Gastrocnemius medialis (tissue), 4 donors: ENCODE data around the gene RRP1. TPM values are rescaled to one million over a fixed set of nuclear protein-coding genes. Genes with fewer than 3 reads are reported as not detected.

ENCODE experiments used
- ATAC-seq, 2 donors: fragments of 150-250 bp; one replicate each; pipeline ENCODE4 v1.9.1; 2016
- DNase-seq, 2 donors: peaks; one replicate each; pipeline ENCODE4 v3.0.0-alpha.2; 2019
- H3K27ac ChIP-seq, 4 donors: fragments of 200-600 bp; sonication (generic); 1 replicate in 1 of 4; 2 replicates in 3 of 4; pipeline ENCODE4 v1.5.1; 2016 to 2018; ENCODE audit warnings: mild to moderate bottlenecking in 2 of 4, moderate library complexity in 1 of 4
- H3K27me3 ChIP-seq, 3 donors: fragments of 200-600 bp; sonication (generic) in 2 of 3; 1 replicate in 1 of 3; 2 replicates in 2 of 3; pipeline versions ENCODE4 v1.5.1 to v1.6.0; 2016 to 2019; ENCODE audit warnings: mild to moderate bottlenecking in 1 of 3, moderate library complexity in 1 of 3
- H3K36me3 ChIP-seq, 2 donors: fragments of 200-600 bp; sonication (generic) in 1 of 2; one replicate each; pipeline ENCODE4 v1.5.1; 2017 to 2018
- H3K4me1 ChIP-seq, 2 donors: fragments of 200-600 bp; sonication (generic) in 1 of 2; one replicate each; pipeline ENCODE4 v1.5.1; 2016 to 2017; ENCODE audit warnings: mild to moderate bottlenecking in 2 of 2
- H3K4me3 ChIP-seq, 4 donors: fragments of 200-600 bp; sonication (generic) in 3 of 4; 1 replicate in 1 of 4; 2 replicates in 3 of 4; pipeline ENCODE4 v1.5.1; 2016 to 2019; ENCODE audit warnings: mild to moderate bottlenecking in 2 of 4
- H3K9me3 ChIP-seq, 3 donors: fragments of 200-600 bp; sonication (generic) in 2 of 3; 1 replicate in 1 of 3; 2 replicates in 2 of 3; pipeline ENCODE4 v1.5.1; 2016 to 2019
- CTCF ChIP-seq, 5 experiments: fragments of 450-650 bp in 3 of 5; fragments of 200-600 bp in 2 of 5; sonication (generic) in 2 of 5; IDR thresholded peaks in 4 of 5; conservative IDR thresholded peaks in 1 of 5; 1 replicate in 4 of 5; 2 replicates in 1 of 5; pipeline ENCODE4 v1.5.1; 2016 to 2019; ENCODE audit warnings: antibody characterized with exemption in 5 of 5, mild to moderate bottlenecking in 3 of 5, moderate library complexity in 3 of 5
- POLR2A ChIP-seq, 2 donors: fragments of 450-650 bp; IDR thresholded peaks; one replicate each; pipeline ENCODE4 v1.6.1; 2017; ENCODE audit warnings: antibody characterized with exemption in 2 of 2, mild to moderate bottlenecking in 2 of 2, moderate library complexity in 2 of 2
- in situ Hi-C, 4 donors: fragments of 200-750 bp; cut with MboI; loops; one replicate each; pipeline versions ENCODE4 v1.15.0 to v1.8.0; 2017; ENCODE audit warnings: low sequenced_read_pairs in 4 of 4
- intact Hi-C: fragments of 100-400 bp; cut with DNase I; formaldehyde crosslinking; loops from one replicate; pipeline ENCODE4 v1.15.1; 2023; ENCODE audit warnings: low total_unique reads
- total RNA-seq, 4 donors: library from RNA; depleted of rRNA; stranded (reverse); fragments of >200 nt; gene quantifications; one replicate each; pipeline versions ENCODE4 v1.1.0 to v1.2.3, GENCODE V29; 2016

The RRP1 gene
- total RNA-seq, 4 donors from 2014 or later, result 17.5 to 32.0 (median 25.1) TPM

GRCh38 chr21:43792406-43792805 is 3.0 kb downstream of the RRP1 start:
- intact Hi-C loops (no loop called here), in situ Hi-C loops (no loop called here)
- H3K27ac ChIP-seq, result no peak overlapping the region
- H3K4me1 ChIP-seq, result peaks cover 8 to 13% of the 10 kb centered on the region in 2 donors
- ATAC-seq, result no peak
- TF ChIP-seq POLR2A (IDR thresholded peaks at IDR 0.05) (no peak), CTCF (IDR thresholded peaks at IDR 0.05 in 4 of 5, conservative IDR thresholded peaks at IDR 0.05 in 1 of 5) (no peak)
- no peak for DNase-seq
- H3K9me3 ChIP-seq, result no peaks in the 10 kb centered on the region
- no peaks in the 10 kb centered on the region for H3K27me3 ChIP-seq
- no peak overlapping the region for H3K4me3 ChIP-seq
- H3K36me3 ChIP-seq, result peaks cover 0 to 60% of the 10 kb centered on the region in 2 donors

GRCh38 chr21:43793243-43793642 is 3.9 kb downstream of the RRP1 start:
- peaks cover 0 to 68% of the 10 kb centered on the region in 2 donors for H3K36me3 ChIP-seq
- no peak for ATAC-seq

GRCh38 chr21:43794311-43794710 is 4.9 kb downstream of the RRP1 start:
- no peak for TF ChIP-seq POLR2A (IDR thresholded peaks at IDR 0.05)
- in situ Hi-C loops, result no loop called here
- no peak for DNase-seq

More at GRCh38 chr21:43793243-43793642, 3.9 kb downstream of the RRP1 start:
- no peak for DNase-seq
- in situ Hi-C loops (no loop called here), intact Hi-C loops (no loop called here)
- Histone ChIP-seq H3K9me3 (no peaks in the 10 kb centered on the region), H3K27me3 (no peaks in the 10 kb centered on the region), H3K4me3 (no peak overlapping the region), H3K4me1 (peaks cover 8 to 13% of the 10 kb centered on the region in 2 donors), H3K27ac (no peak overlapping the region)
- TF ChIP-seq POLR2A (IDR thresholded peaks at IDR 0.05) (no peak), CTCF (IDR thresholded peaks at IDR 0.05 in 4 of 5, conservative IDR thresholded peaks at IDR 0.05 in 1 of 5) (no peak)

GRCh38 chr21:43794857-43795256 is 5.5 kb downstream of the RRP1 start:
- ATAC-seq, result no peak
- no peak overlapping the region for H3K27ac ChIP-seq
- no peaks in the 10 kb centered on the region for H3K27me3 ChIP-seq
- in situ Hi-C loops, result no loop called here
- intact Hi-C loops, result no loop called here
- no peaks in the 10 kb centered on the region for H3K9me3 ChIP-seq
- H3K4me3 ChIP-seq, result no peak overlapping the region
- peaks cover 8 to 13% of the 10 kb centered on the region in 2 donors for H3K4me1 ChIP-seq
- TF ChIP-seq POLR2A (IDR thresholded peaks at IDR 0.05), result no peak
- TF ChIP-seq CTCF (IDR thresholded peaks at IDR 0.05 in 4 of 5, conservative IDR thresholded peaks at IDR 0.05 in 1 of 5), result no peak
- no peak for DNase-seq
- peaks cover 0 to 84% of the 10 kb centered on the region in 2 donors for H3K36me3 ChIP-seq

More at GRCh38 chr21:43794311-43794710, 4.9 kb downstream of the RRP1 start:
- Histone ChIP-seq H3K36me3 (peaks cover 0 to 79% of the 10 kb centered on the region in 2 donors), H3K4me1 (peaks cover 8 to 13% of the 10 kb centered on the region in 2 donors), H3K27ac (no peak overlapping the region), H3K4me3 (no peak overlapping the region), H3K9me3 (no peaks in the 10 kb centered on the region), H3K27me3 (no peaks in the 10 kb centered on the region)
- no peak for ATAC-seq
- intact Hi-C loops, result no loop called here

- DNase-seq (no peak), ATAC-seq (no peak)
- Histone ChIP-seq H3K9me3 (no peaks in the 10 kb centered on the region), H3K27me3 (no peaks in the 10 kb centered on the region), H3K4me1 (no peaks in the 10 kb centered on the region), H3K36me3 (peaks cover 0 to 98% of the 10 kb centered on the region in 2 donors), H3K4me3 (no peak overlapping the region), H3K27ac (no peak overlapping the region)
- in situ Hi-C loops (no loop called here), intact Hi-C loops (no loop called here)
- TF ChIP-seq POLR2A (IDR thresholded peaks at IDR 0.05) (no peak), CTCF (IDR thresholded peaks at IDR 0.05 in 4 of 5, conservative IDR thresholded peaks at IDR 0.05 in 1 of 5) (no peak)
These were observed 8.0 kb downstream of the RRP1 start for GRCh38 chr21:43797415-43797814.
